IMR-90 (cell line): ENCODE measurements around the gene PDIA2. TPM values are rescaled to one million over a fixed set of nuclear protein-coding genes. Genes with fewer than 3 reads are reported as not detected.

Experiments used
- ATAC-seq: fragments of 200-7000 bp; cut with Tn5 transposase; 2 replicates; pipeline ENCODE4 v1.9.1; 2020; ENCODE audit warnings: low read depth, mild to moderate bottlenecking, moderate library complexity
- BruUV-seq: library from RNA; stranded (reverse); fragments of 400-500 nt; replicated peaks from 2 replicates; lab custom pipeline; 2021; lab: Mats Ljungman, UMichigan
- CTCF ChIA-PET: fragments of 300-600 bp; formaldehyde crosslinking; extraction: SDS; loops from one replicate; lab custom pipeline; 2021; ENCODE audit warnings: antibody characterized with exemption; lab: Yijun Ruan, JAX
- POLR2A ChIA-PET: fragments of 300-600 bp; sonication (Branson Sonifier 250); formaldehyde crosslinking; loops from one replicate; lab custom pipeline; 2022; ENCODE audit warnings: antibody characterized with exemption; ENCODE audit not compliant: unreplicated experiment; lab: Charles Lee
- DNase-seq: peaks from one replicate; pipeline ENCODE4 v3.0.0; 2013
- H2AFZ ChIP-seq: replicated peaks from 2 replicates; pipeline ENCODE3; 2013; ENCODE audit warnings: low read length, mild to moderate bottlenecking; ENCODE audit not compliant: poor library complexity
- H2AK5ac ChIP-seq: 2 replicates; pipeline ENCODE4 v1.6.1; 2013; ENCODE audit warnings: low read depth, low read length, inconsistent platforms
- H2AK9ac ChIP-seq: replicated peaks from 2 replicates; pipeline ENCODE3; 2013; ENCODE audit warnings: mild to moderate bottlenecking, low read depth, low read length, moderate library complexity; ENCODE audit not compliant: poor library complexity
- H2BK120ac ChIP-seq: 2 replicates; pipeline ENCODE4 v1.6.1; 2013; ENCODE audit warnings: low read depth, low read length, inconsistent platforms
- H2BK15ac ChIP-seq: 3 replicates; pipeline ENCODE4 v1.6.1; 2013; ENCODE audit warnings: low read depth, low read length, inconsistent platforms
- H2BK20ac ChIP-seq: 2 replicates; pipeline ENCODE4 v1.6.1; 2013; ENCODE audit warnings: low read depth, mild to moderate bottlenecking, inconsistent platforms, low read length, moderate library complexity
- H2BK5ac ChIP-seq: 2 replicates; pipeline ENCODE4 v1.6.1; 2013; ENCODE audit warnings: mild to moderate bottlenecking, low read depth, low read length, inconsistent platforms; ENCODE audit not compliant: poor library complexity, severe bottlenecking
- H3K14ac ChIP-seq: replicated peaks from 2 replicates; pipeline ENCODE4 v1.6.1; 2013; ENCODE audit warnings: low read depth, low read length, inconsistent platforms
- H3K18ac ChIP-seq: 2 replicates; pipeline ENCODE4 v1.6.1; 2013; ENCODE audit warnings: low read depth, low read length, control low read depth
- H3K23ac ChIP-seq: 2 replicates; pipeline ENCODE4 v1.6.1; 2013; ENCODE audit warnings: low read depth, low read length, inconsistent platforms
- H3K27ac ChIP-seq: 2 replicates; pipeline ENCODE4 v1.5.1; 2013; ENCODE audit warnings: mild to moderate bottlenecking, control low read depth, low read length; ENCODE audit not compliant: insufficient read depth
- H3K27me3 ChIP-seq: 2 replicates; pipeline ENCODE4 v1.6.1; 2013; ENCODE audit warnings: low read length; ENCODE audit not compliant: control insufficient read depth, insufficient read depth
- H3K36me3 ChIP-seq: 2 replicates; pipeline ENCODE4 v1.6.1; 2013; ENCODE audit warnings: low read length, mixed read lengths; ENCODE audit not compliant: control insufficient read depth, insufficient read depth
- H3K4ac ChIP-seq: 2 replicates; pipeline ENCODE4 v1.6.1; 2013; ENCODE audit warnings: low read depth, low read length, inconsistent platforms
- H3K4me1 ChIP-seq: 2 replicates; pipeline ENCODE4 v1.6.1; 2013; ENCODE audit warnings: low read length, mixed read lengths; ENCODE audit not compliant: control insufficient read depth, insufficient read depth
- H3K4me2 ChIP-seq: 2 replicates; pipeline ENCODE4 v1.6.1; 2013; ENCODE audit warnings: low read depth, mild to moderate bottlenecking, control low read depth, low read length, moderate library complexity
- H3K4me3 ChIP-seq: 2 replicates; pipeline ENCODE4 v1.5.1; 2013; ENCODE audit warnings: low read depth, mild to moderate bottlenecking, control low read depth, low read length, moderate library complexity; ENCODE audit not compliant: insufficient read depth
- H3K56ac ChIP-seq: 2 replicates; pipeline ENCODE4 v1.6.1; 2013; ENCODE audit warnings: low read length, inconsistent platforms; ENCODE audit not compliant: insufficient read depth; ENCODE audit errors: extremely low read depth
- H3K79me1 ChIP-seq, 2 experiments: 2 replicates each; pipeline ENCODE4 v1.6.1; 2013; ENCODE audit warnings: low read length in 2 of 2, inconsistent platforms in 1 of 2, low read depth in 1 of 2
- H3K9ac ChIP-seq: 2 replicates; pipeline ENCODE4 v1.6.1; 2013; ENCODE audit warnings: low read depth, low read length, control low read depth
- H3K9me1 ChIP-seq: 2 replicates; pipeline ENCODE4 v1.6.1; 2013; ENCODE audit warnings: low read length, inconsistent platforms; ENCODE audit not compliant: insufficient read depth
- H3K9me3 ChIP-seq: 2 replicates; pipeline ENCODE4 v1.6.1; 2013; ENCODE audit warnings: low read length; ENCODE audit not compliant: control insufficient read depth, insufficient read depth
- H4K20me1 ChIP-seq: 2 replicates; pipeline ENCODE4 v1.6.1; 2013; ENCODE audit warnings: low read length, inconsistent platforms; ENCODE audit not compliant: insufficient read depth
- H4K5ac ChIP-seq: 2 replicates; pipeline ENCODE4 v1.6.1; 2013; ENCODE audit warnings: mild to moderate bottlenecking, low read depth, low read length, control low read depth
- H4K8ac ChIP-seq, 2 experiments: 2 replicates each; pipeline ENCODE4 v1.6.1; 2013; ENCODE audit warnings: low read depth in 2 of 2, low read length in 2 of 2, control low read depth in 1 of 2, inconsistent platforms in 1 of 2
- H4K91ac ChIP-seq: 2 replicates; pipeline ENCODE4 v1.6.1; 2013; ENCODE audit warnings: low read depth, low read length, inconsistent platforms; ENCODE audit not compliant: insufficient read depth
- MAFK ChIP-seq: IDR thresholded peaks from 2 replicates; pipeline ENCODE4 v1.6.1; 2012; ENCODE audit warnings: low read depth, low read length, improper control_type of control experiment
- MAZ ChIP-seq: IDR thresholded peaks from 2 replicates; pipeline ENCODE4 v1.6.1; 2012; ENCODE audit warnings: low read depth, mild to moderate bottlenecking, low read length, improper control_type of control experiment, moderate library complexity, borderline replicate concordance
- NFE2L2 ChIP-seq: fragments of 150-350 bp; IDR thresholded peaks from 2 replicates; pipeline ENCODE4 v1.6.1; 2016; ENCODE audit warnings: low read depth, mild to moderate bottlenecking, low read length
- POLR2A ChIP-seq: IDR thresholded peaks from 2 replicates; pipeline ENCODE4 v1.6.1; 2012; ENCODE audit warnings: mild to moderate bottlenecking, low read depth, low read length
- RAD21 ChIP-seq: IDR thresholded peaks from 2 replicates; pipeline ENCODE4 v1.6.1; 2012; ENCODE audit warnings: low read length, improper control_type of control experiment
- RFX5 ChIP-seq: IDR thresholded peaks from 2 replicates; pipeline ENCODE4 v1.8.0; 2012; ENCODE audit warnings: low read depth, mild to moderate bottlenecking, low read length, moderate library complexity
- WGBS, 2 experiments: methylation state at CpG; one replicate each; pipeline versions ENCODE4 v1.1.5 to v1.1.7; 2013; ENCODE audit warnings: missing lambda C conversion rate in 2 of 2; ENCODE audit not compliant: insufficient read length in 1 of 2; ENCODE audit errors: extremely low coverage in 2 of 2; 5-methylcytosine and 5-hydroxymethylcytosine counted together
- dilution Hi-C: fragments of 300-500 bp; cut with HindIII; formaldehyde crosslinking; loops from one replicate; pipeline ENCODE4 v1.14.3; 2018; ENCODE audit warnings: low sequenced_read_pairs; ENCODE audit not compliant: unreplicated experiment
- in situ Hi-C: fragments of 300-500 bp; cut with MboI; formaldehyde crosslinking; loops from 3 replicates; pipeline ENCODE4 v1.14.3; 2019; ENCODE audit warnings: low sequenced_read_pairs, inconsistent platforms, mixed read lengths
- intact Hi-C: fragments of 100-400 bp; cut with micrococcal nuclease; formaldehyde crosslinking; loops from 2 replicates; pipeline ENCODE4 v1.10.0; 2022
- polyA plus RNA-seq, 3 experiments: library from polyadenylated mRNA; depleted of rRNA; stranded (reverse); fragments of >200 nt; gene quantifications; 2 replicates each; pipeline ENCODE4 v1.2.3, GENCODE V29; 2012; ENCODE audit warnings: low replicate concordance in 1 of 3
- total RNA-seq: library from RNA; depleted of rRNA; stranded (reverse); fragments of >200 nt; gene quantifications from 2 replicates; pipeline ENCODE4 v1.2.3, GENCODE V29; 2012

Gene PDIA2
- total and polyA plus RNA-seq, 2 of the 4 experiments (the other 2 are of a cell fraction), result 0.17 TPM; not detected in 1

GRCh38 chr16:254461-254860 is 28.5 kb upstream of the PDIA2 start:
- H3K56ac ChIP-seq, result no peak overlapping the region
- H2BK20ac ChIP-seq, result no peak overlapping the region
- no peak overlapping the region for H2BK15ac ChIP-seq
- no TSS peak for BruUV-seq
- no peak overlapping the region for H4K8ac ChIP-seq
- H3K36me3 ChIP-seq, result peaks cover 26% of the 10 kb centered on the region
- no peak overlapping the region for H3K27ac ChIP-seq
- DNase-seq (no peak), ATAC-seq (no peak)
- H4K20me1 ChIP-seq, result peaks cover 2% of the 10 kb centered on the region; the same call in 1 of the 2 replicates
- H2AFZ ChIP-seq, result no peak overlapping the region
- no peak overlapping the region for H4K91ac ChIP-seq
- no peaks in the 10 kb centered on the region for H3K9me3 ChIP-seq
- H3K18ac ChIP-seq, result no peak overlapping the region
- no peak overlapping the region for H3K4me2 ChIP-seq
- ChIA-PET POLR2A (no interaction called here), CTCF (no interaction called here)
- H3K14ac ChIP-seq, result no peak overlapping the region
- intact Hi-C loops (no loop called here), dilution Hi-C loops (no loop called here), in situ Hi-C loops (no loop called here)
- no peak overlapping the region for H3K4ac ChIP-seq
- no peak overlapping the region for H3K4me3 ChIP-seq
- H3K79me1 ChIP-seq, result no peaks in the 10 kb centered on the region
- H3K4me1 ChIP-seq, result no peaks in the 10 kb centered on the region
- H3K23ac ChIP-seq, result no peak overlapping the region
- no peaks in the 10 kb centered on the region for H3K27me3 ChIP-seq
- H2AK9ac ChIP-seq, result no peak overlapping the region
- no peak overlapping the region for H2AK5ac ChIP-seq
- no peak for TF ChIP-seq MAZ
- no peak for TF ChIP-seq RAD21
- TF ChIP-seq POLR2A, result no peak
- no peak for TF ChIP-seq MAFK
- no peak for TF ChIP-seq RFX5
- no peak for TF ChIP-seq NFE2L2
- H2BK120ac ChIP-seq, result no peak overlapping the region
- no peak overlapping the region for H2BK5ac ChIP-seq
- H3K9me1 ChIP-seq, result 0 out of 2 replicates have a peak, but pooled peaks cover under 1% of the 10 kb centered on the region
- WGBS, 2 experiments, result 92% methylated on average over 18 of the region's 25 CpGs; no CpG with 5 or more reads in 1 of the 2 experiments
- H4K5ac ChIP-seq, result no peak overlapping the region
- H3K9ac ChIP-seq, result no peak overlapping the region
